ENCODE data around the gene HSFX4.
"Not testable (repeated sequence)": the region's sequence is repeated elsewhere in the genome, so short reads cannot be mapped to it uniquely, and the experiment has no call there.

GRCh38 chrX:149924434-149924833, 4.9 kb upstream of the HSFX4 start:
- not testable (repeated sequence) for TF ChIP-seq ZNF446 (CRISPR knock-in tag; IDR thresholded peaks at IDR 0.05); HOXA7 (CRISPR knock-in tag; IDR thresholded peaks at IDR 0.05); SP1 (IDR thresholded peaks at IDR 0.05); SP1 (CRISPR knock-in tag; IDR thresholded peaks at IDR 0.05); ZNF549 (CRISPR knock-in tag; IDR thresholded peaks at IDR 0.05); MXI1 (IDR thresholded peaks at IDR 0.05; ENCODE audit: borderline replicate concordance, low read depth, low read length); REST (IDR thresholded peaks at IDR 0.05; ENCODE audit: borderline replicate concordance in 1 of 2, low read depth in 1 of 2, low read length in 2 of 2); ZNF747 (CRISPR knock-in tag; IDR thresholded peaks at IDR 0.05; ENCODE audit: borderline replicate concordance)
- TF ChIP-seq, protein P1, sequence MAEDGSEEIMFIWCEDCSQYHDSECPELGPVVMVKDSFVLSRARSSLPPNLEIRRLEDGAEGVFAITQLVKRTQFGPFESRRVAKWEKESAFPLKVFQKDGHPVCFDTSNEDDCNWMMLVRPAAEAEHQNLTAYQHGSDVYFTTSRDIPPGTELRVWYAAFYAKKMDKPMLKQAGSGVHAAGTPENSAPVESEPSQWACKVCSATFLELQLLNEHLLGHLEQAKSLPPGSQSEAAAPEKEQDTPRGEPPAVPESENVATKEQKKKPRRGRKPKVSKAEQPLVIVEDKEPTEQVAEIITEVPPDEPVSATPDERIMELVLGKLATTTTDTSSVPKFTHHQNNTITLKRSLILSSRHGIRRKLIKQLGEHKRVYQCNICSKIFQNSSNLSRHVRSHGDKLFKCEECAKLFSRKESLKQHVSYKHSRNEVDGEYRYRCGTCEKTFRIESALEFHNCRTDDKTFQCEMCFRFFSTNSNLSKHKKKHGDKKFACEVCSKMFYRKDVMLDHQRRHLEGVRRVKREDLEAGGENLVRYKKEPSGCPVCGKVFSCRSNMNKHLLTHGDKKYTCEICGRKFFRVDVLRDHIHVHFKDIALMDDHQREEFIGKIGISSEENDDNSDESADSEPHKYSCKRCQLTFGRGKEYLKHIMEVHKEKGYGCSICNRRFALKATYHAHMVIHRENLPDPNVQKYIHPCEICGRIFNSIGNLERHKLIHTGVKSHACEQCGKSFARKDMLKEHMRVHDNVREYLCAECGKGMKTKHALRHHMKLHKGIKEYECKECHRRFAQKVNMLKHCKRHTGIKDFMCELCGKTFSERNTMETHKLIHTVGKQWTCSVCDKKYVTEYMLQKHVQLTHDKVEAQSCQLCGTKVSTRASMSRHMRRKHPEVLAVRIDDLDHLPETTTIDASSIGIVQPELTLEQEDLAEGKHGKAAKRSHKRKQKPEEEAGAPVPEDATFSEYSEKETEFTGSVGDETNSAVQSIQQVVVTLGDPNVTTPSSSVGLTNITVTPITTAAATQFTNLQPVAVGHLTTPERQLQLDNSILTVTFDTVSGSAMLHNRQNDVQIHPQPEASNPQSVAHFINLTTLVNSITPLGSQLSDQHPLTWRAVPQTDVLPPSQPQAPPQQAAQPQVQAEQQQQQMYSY (CRISPR knock-in tag; IDR thresholded peaks at IDR 0.05), result not testable (repeated sequence)

All from HepG2 (cell line).